Lung (tissue), 5 donors: ENCODE data around the gene DHCR7. TPM values are rescaled to one million over a fixed set of nuclear protein-coding genes. Genes with fewer than 3 reads are reported as not detected.

Experiments
- polyA plus RNA-seq, 2 donors: library from polyadenylated mRNA; stranded (reverse); fragments of 200-250 nt; gene quantifications; one replicate each; pipeline ENCODE4 v1.2.1, GENCODE V29; 2013
- small RNA-seq: library from RNA; depleted of rRNA; stranded (forward); fragments of <200 nt; gene quantifications from one replicate; pipeline ENCODE3, GENCODE V24; 2014; ENCODE audit warnings: low replicate concordance
- total RNA-seq, 2 donors: library from RNA; depleted of rRNA in 1 of 2; stranded (reverse); fragments of >200 nt in 1 of 2; gene quantifications; one replicate each; pipeline ENCODE4 v1.2.1, GENCODE V29; 2014 to 2021
- donor health status: Bipolar disorder and iron deficiency.
- donor health status: healthy.
- donor health status: DM: yes; HTN: yes; CAD: no.

DHCR7 gene
- total and polyA plus RNA-seq, 4 donors: 41.2 to 138 (median 68.1) TPM

Small RNA genes within 50 kb of the gene (small RNA-seq; reads per million reads assigned to genes)
- not detected for gene MIR6754

Other genes starting within 250 kb of the DHCR7 start
- 10 to 100 TPM; 42.7 to 55.4 TPM for gene SHANK2, start 195.8 kb downstream of the DHCR7 start, total RNA-seq
- gene SHANK2, start 195.8 kb downstream of the DHCR7 start, polyA plus RNA-seq: 1 to 10 TPM; 3.0 to 9.0 TPM
- 10 to 100 TPM; 65.9 to 79.3 TPM for gene NADSYN1, start 4.8 kb upstream of the DHCR7 start, total RNA-seq
- 10 to 100 TPM; 62.8 to 64.1 TPM for gene NADSYN1, start 4.8 kb upstream of the DHCR7 start, polyA plus RNA-seq
- gene KRTAP5-7, start 78.9 kb upstream of the DHCR7 start, total RNA-seq: under 1 TPM in 1 of 2 donors, not detected in 1; 0.28 TPM
- under 1 TPM in 1 of 2 donors, not detected in 1; 0.12 TPM for gene KRTAP5-7, start 78.9 kb upstream of the DHCR7 start, polyA plus RNA-seq
- under 1 TPM in 1 of 2 donors, not detected in 1; 0.34 TPM for gene KRTAP5-8, start 89.6 kb upstream of the DHCR7 start, total RNA-seq
- under 1 TPM; 0.03 to 0.20 TPM for gene KRTAP5-8, start 89.6 kb upstream of the DHCR7 start, polyA plus RNA-seq
- under 1 TPM; 0.37 to 0.52 TPM for gene KRTAP5-9, start 100.0 kb upstream of the DHCR7 start, total RNA-seq
- gene KRTAP5-9, start 100.0 kb upstream of the DHCR7 start, polyA plus RNA-seq: under 1 TPM; 0.13 to 0.22 TPM
- not detected for gene KRTAP5-10, start 117.2 kb upstream of the DHCR7 start, total RNA-seq
- gene KRTAP5-10, start 117.2 kb upstream of the DHCR7 start, polyA plus RNA-seq: under 1 TPM; 0.06 to 0.20 TPM
- gene KRTAP5-11, start 134.5 kb upstream of the DHCR7 start, total RNA-seq: not detected
- not detected for gene KRTAP5-11, start 134.5 kb upstream of the DHCR7 start, polyA plus RNA-seq